ENCODE measurements around the gene APOL1. TPM values are rescaled to one million over a fixed set of nuclear protein-coding genes. Genes with fewer than 3 reads are reported as not detected.

Gene APOL1
- total RNA-seq, 1 experiment from 2014 or later = 0.30 TPM

DNA sequence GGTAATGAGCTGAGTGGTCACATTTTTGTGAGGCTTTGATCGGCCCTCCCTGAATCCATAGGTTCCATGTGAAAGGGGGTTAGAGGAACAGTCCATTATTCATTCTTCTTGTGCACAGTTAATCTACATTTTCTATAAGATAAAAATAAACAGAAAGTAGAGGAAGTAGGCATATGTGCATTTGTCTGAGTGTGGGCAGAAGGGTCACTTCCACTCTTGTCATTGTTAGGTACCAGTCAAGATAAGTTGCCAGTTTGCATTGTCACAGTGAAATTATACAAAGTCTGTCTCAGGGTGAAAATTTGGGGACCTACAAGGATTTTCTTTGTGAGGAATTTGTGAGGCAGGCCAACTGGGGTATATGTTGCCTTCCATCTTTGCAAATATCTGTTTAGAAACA is 46.7 kb upstream of the APOL1 start:
- Histone ChIP-seq H3K4me2 (ENCODE audit: low read length) (no peak overlapping the region), H3K36me3 (ENCODE audit: control insufficient read depth in 1 of 2, insufficient read depth in 2 of 2, low read length in 2 of 2) (no peaks in the 10 kb centered on the region), H3K9me3 (ENCODE audit: control insufficient read depth in 1 of 2, insufficient read depth in 1 of 2, low read depth in 1 of 2, low read length in 2 of 2) (no peaks in the 10 kb centered on the region), H3K27ac (ENCODE audit: low read depth, low read length) (no peak overlapping the region), H4K20me1 (ENCODE audit: insufficient read depth) (no peaks in the 10 kb centered on the region), H3K9me2 (ENCODE audit: insufficient read depth) (no peaks in the 10 kb centered on the region), H2AFZ (ENCODE audit: low read depth, low read length, poor library complexity, severe bottlenecking) (no peak overlapping the region), H3K79me2 (ENCODE audit: insufficient read depth, low read length) (no peaks in the 10 kb centered on the region), H3K4me1 (ENCODE audit: control insufficient read depth in 1 of 2, insufficient read depth in 2 of 2, low read length in 2 of 2) (no peaks in the 10 kb centered on the region), H3K9ac (ENCODE audit: low read length) (no peak overlapping the region), H3K4me3 (replicated peaks in 1 of 2; ENCODE audit: low read depth in 1 of 2, low read length in 2 of 2) (no peak overlapping the region), H3K27me3 (ENCODE audit: insufficient read depth, low read length) (peaks cover 5% of the 10 kb centered on the region; the same call in 1 of the 2 replicates)
- POLR2A ChIA-PET = no interaction called here
- DNase-seq (ENCODE audit: low read depth, low spot score) (no peak), ATAC-seq (no peak)
- TF ChIP-seq POLR2AphosphoS5 (IDR thresholded peaks at IDR 0.05; ENCODE audit: low read depth, low read length) (no peak), RAD21 (IDR thresholded peaks at IDR 0.05; ENCODE audit: low read depth) (no peak), TCF7L2 (IDR thresholded peaks at IDR 0.05; ENCODE audit: borderline replicate concordance, extremely low read depth, insufficient read depth, insufficient read length) (no peak), CEBPB (IDR thresholded peaks at IDR 0.05; ENCODE audit: low read depth) (no peak), SP1 (IDR thresholded peaks at IDR 0.05; ENCODE audit: low read depth) (no peak), SIN3A (IDR thresholded peaks at IDR 0.05; ENCODE audit: low read depth) (no peak), YY1 (IDR thresholded peaks at IDR 0.05; ENCODE audit: extremely low read depth, insufficient replicate concordance, low read depth, low read length) (no peak), JUND (IDR thresholded peaks at IDR 0.05) (no peak), SRF (IDR thresholded peaks at IDR 0.05; ENCODE audit: low read depth) (no peak), ZNF274 (IDR thresholded peaks at IDR 0.05; ENCODE audit: low read depth, low read length) (no peak), FOSL1 (IDR thresholded peaks at IDR 0.05; ENCODE audit: low read depth) (no peak), ZFX (IDR thresholded peaks at IDR 0.05) (no peak), EZH2phosphoT487 (IDR thresholded peaks at IDR 0.05; ENCODE audit: borderline replicate concordance) (no peak), EZH2 (IDR thresholded peaks at IDR 0.05) (no peak), EGR1 (IDR thresholded peaks at IDR 0.05; ENCODE audit: low read depth) (no peak)
- TF ChIP-seq, protein P1, sequence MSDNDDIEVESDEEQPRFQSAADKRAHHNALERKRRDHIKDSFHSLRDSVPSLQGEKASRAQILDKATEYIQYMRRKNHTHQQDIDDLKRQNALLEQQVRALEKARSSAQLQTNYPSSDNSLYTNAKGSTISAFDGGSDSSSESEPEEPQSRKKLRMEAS (IDR thresholded peaks at IDR 0.05) = no peak
- TF ChIP-seq, protein P2, sequence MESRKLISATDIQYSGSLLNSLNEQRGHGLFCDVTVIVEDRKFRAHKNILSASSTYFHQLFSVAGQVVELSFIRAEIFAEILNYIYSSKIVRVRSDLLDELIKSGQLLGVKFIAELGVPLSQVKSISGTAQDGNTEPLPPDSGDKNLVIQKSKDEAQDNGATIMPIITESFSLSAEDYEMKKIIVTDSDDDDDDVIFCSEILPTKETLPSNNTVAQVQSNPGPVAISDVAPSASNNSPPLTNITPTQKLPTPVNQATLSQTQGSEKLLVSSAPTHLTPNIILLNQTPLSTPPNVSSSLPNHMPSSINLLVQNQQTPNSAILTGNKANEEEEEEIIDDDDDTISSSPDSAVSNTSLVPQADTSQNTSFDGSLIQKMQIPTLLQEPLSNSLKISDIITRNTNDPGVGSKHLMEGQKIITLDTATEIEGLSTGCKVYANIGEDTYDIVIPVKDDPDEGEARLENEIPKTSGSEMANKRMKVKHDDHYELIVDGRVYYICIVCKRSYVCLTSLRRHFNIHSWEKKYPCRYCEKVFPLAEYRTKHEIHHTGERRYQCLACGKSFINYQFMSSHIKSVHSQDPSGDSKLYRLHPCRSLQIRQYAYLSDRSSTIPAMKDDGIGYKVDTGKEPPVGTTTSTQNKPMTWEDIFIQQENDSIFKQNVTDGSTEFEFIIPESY (IDR thresholded peaks at IDR 0.05; ENCODE audit: extremely low read depth, insufficient replicate concordance, low read length) = no peak
- TF ChIP-seq, protein P3, sequence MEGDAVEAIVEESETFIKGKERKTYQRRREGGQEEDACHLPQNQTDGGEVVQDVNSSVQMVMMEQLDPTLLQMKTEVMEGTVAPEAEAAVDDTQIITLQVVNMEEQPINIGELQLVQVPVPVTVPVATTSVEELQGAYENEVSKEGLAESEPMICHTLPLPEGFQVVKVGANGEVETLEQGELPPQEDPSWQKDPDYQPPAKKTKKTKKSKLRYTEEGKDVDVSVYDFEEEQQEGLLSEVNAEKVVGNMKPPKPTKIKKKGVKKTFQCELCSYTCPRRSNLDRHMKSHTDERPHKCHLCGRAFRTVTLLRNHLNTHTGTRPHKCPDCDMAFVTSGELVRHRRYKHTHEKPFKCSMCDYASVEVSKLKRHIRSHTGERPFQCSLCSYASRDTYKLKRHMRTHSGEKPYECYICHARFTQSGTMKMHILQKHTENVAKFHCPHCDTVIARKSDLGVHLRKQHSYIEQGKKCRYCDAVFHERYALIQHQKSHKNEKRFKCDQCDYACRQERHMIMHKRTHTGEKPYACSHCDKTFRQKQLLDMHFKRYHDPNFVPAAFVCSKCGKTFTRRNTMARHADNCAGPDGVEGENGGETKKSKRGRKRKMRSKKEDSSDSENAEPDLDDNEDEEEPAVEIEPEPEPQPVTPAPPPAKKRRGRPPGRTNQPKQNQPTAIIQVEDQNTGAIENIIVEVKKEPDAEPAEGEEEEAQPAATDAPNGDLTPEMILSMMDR (IDR thresholded peaks at IDR 0.05 in 2 of 3, conservative IDR thresholded peaks at IDR 0.05 in 1 of 3; ENCODE audit: borderline replicate concordance in 1 of 3, insufficient read depth in 1 of 3, low read depth in 2 of 3, low read length in 2 of 3) = no peak
- TF ChIP-seq, protein P4, sequence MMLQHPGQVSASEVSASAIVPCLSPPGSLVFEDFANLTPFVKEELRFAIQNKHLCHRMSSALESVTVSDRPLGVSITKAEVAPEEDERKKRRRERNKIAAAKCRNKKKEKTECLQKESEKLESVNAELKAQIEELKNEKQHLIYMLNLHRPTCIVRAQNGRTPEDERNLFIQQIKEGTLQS (IDR thresholded peaks at IDR 0.05) = no peak
- TF ChIP-seq, protein P5, sequence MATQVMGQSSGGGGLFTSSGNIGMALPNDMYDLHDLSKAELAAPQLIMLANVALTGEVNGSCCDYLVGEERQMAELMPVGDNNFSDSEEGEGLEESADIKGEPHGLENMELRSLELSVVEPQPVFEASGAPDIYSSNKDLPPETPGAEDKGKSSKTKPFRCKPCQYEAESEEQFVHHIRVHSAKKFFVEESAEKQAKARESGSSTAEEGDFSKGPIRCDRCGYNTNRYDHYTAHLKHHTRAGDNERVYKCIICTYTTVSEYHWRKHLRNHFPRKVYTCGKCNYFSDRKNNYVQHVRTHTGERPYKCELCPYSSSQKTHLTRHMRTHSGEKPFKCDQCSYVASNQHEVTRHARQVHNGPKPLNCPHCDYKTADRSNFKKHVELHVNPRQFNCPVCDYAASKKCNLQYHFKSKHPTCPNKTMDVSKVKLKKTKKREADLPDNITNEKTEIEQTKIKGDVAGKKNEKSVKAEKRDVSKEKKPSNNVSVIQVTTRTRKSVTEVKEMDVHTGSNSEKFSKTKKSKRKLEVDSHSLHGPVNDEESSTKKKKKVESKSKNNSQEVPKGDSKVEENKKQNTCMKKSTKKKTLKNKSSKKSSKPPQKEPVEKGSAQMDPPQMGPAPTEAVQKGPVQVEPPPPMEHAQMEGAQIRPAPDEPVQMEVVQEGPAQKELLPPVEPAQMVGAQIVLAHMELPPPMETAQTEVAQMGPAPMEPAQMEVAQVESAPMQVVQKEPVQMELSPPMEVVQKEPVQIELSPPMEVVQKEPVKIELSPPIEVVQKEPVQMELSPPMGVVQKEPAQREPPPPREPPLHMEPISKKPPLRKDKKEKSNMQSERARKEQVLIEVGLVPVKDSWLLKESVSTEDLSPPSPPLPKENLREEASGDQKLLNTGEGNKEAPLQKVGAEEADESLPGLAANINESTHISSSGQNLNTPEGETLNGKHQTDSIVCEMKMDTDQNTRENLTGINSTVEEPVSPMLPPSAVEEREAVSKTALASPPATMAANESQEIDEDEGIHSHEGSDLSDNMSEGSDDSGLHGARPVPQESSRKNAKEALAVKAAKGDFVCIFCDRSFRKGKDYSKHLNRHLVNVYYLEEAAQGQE (IDR thresholded peaks at IDR 0.05; ENCODE audit: low read depth) = no peak
- CTCF ChIA-PET = no interaction called here
- RAD21 ChIA-PET (ENCODE audit: low non-redundant PET in 1 of 2, low total read pairs in 2 of 2, uncharacterized antibody in 2 of 2, unreplicated experiment in 2 of 2) = no interaction called here
- BruUV-seq (replicated peaks) = no TSS peak
- intact Hi-C loops (cut with micrococcal nuclease) = no loop called here

All from HCT116 (cell line).